PC-3 (cell line): ENCODE results near the gene PCBP2.

Experiments
- EZH2 ChIP-seq: fragments of 300-600 bp; sonication (generic); IDR thresholded peaks from one replicate; pipeline ENCODE4 v1.6.1; 2017; ENCODE audit warnings: antibody characterized with exemption, mild to moderate bottlenecking, low read length; ENCODE audit not compliant: unreplicated experiment
- EZH2phosphoT487 ChIP-seq: fragments of 300-600 bp; sonication (generic); IDR thresholded peaks from 2 replicates; pipeline ENCODE4 v1.6.1; 2018; ENCODE audit warnings: mild to moderate bottlenecking, antibody characterized with exemption, low read length, borderline replicate concordance
- TF ChIP-seq, protein P1 (sequence below): fragments of 300-600 bp; sonication (generic); conservative IDR thresholded peaks from 2 replicates; pipeline ENCODE4 v1.5.1; 2017; ENCODE audit warnings: antibody characterized with exemption, low read depth, mild to moderate bottlenecking, low read length

DNA sequence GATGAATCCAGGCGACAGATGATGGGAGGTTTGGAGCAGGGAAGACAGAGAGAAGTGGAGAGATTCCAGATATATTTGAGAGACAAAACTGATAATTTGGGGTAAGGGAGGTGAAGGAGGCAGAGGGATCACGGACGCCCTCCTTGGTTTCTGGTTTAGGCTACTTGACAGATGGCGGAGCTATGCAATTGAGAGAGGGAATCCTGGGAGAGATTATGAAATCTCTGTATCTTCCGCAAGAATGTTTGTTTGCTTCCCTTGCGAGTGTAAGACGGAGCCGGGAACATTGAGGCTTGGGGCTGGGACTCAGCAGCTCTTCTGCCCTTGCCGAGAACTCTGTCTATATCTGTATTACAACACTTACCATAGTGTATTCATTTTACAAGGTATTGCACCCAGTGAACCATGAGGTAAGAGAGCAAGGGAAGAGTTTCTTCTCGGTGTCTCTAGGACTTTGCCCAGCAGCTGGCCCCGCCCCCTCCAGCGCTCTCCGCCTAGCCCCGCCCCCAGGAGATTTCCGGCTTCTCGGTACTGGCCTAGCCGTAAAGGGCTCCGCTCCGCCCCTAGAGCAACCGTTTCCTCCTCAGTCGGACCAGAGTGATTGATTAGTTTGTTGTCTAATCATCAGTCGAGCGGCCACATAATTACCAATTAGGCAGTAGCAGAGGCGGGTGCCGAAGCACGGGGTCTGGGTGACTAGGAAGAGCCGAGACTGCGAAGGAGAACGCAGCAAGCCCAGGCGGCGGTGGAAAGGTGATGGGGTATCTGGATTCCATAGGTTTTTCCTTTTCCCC, 10.7 kb upstream of the PCBP2 start, which contains the start of gene PRR13:
- TF ChIP-seq, protein P1, sequence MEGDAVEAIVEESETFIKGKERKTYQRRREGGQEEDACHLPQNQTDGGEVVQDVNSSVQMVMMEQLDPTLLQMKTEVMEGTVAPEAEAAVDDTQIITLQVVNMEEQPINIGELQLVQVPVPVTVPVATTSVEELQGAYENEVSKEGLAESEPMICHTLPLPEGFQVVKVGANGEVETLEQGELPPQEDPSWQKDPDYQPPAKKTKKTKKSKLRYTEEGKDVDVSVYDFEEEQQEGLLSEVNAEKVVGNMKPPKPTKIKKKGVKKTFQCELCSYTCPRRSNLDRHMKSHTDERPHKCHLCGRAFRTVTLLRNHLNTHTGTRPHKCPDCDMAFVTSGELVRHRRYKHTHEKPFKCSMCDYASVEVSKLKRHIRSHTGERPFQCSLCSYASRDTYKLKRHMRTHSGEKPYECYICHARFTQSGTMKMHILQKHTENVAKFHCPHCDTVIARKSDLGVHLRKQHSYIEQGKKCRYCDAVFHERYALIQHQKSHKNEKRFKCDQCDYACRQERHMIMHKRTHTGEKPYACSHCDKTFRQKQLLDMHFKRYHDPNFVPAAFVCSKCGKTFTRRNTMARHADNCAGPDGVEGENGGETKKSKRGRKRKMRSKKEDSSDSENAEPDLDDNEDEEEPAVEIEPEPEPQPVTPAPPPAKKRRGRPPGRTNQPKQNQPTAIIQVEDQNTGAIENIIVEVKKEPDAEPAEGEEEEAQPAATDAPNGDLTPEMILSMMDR: no peak
- TF ChIP-seq EZH2phosphoT487 (no peak), EZH2 (no peak)
